Stimulated activated CD4-positive, alpha-beta T cell treated with anti-CD3 and anti-CD28 coated beads, Interleukin-1b, Interleukin-23, amount 100 ng/mL, for 1 hour (primary cell): ENCODE measurements around the gene MPND.

ENCODE experiments used
- DNase-seq, 2 donors: peaks; one replicate each; pipeline ENCODE4 v3.0.0-alpha.2; 2020; ENCODE audit warnings: low read depth in 2 of 2

MPND gene

GRCh38 chr19:4376991-4377781, 33.8 kb downstream of the MPND start:
- no peak for DNase-seq

- no peak for DNase-seq
Observed at GRCh38 chr19:4378886-4379285, 35.5 kb downstream of the MPND start.

- DNase-seq: no peak
Observed at GRCh38 chr19:4379383-4380253, 36.3 kb downstream of the MPND start.

GRCh38 chr19:4380254-4380727, 36.9 kb downstream of the MPND start:
- DNase-seq: no peak

- no peak for DNase-seq
Observed at GRCh38 chr19:4385291-4386040, 42.1 kb downstream of the MPND start.

GRCh38 chr19:4386041-4386782, 42.9 kb downstream of the MPND start:
- DNase-seq: no peak

GRCh38 chr19:4388337-4389063, 45.1 kb downstream of the MPND start:
- DNase-seq: no peak

GRCh38 chr19:4389064-4389375, 45.7 kb downstream of the MPND start:
- DNase-seq: no peak

- DNase-seq: no peak
Observed at GRCh38 chr19:4389511-4390016, 46.2 kb downstream of the MPND start.

GRCh38 chr19:4390017-4390566, 46.7 kb downstream of the MPND start:
- DNase-seq: no peak

GRCh38 chr19:4390567-4391305, 47.4 kb downstream of the MPND start:
- DNase-seq: no peak

- DNase-seq: no peak
Observed at GRCh38 chr19:4391306-4391693, 47.9 kb downstream of the MPND start.

- no peak for DNase-seq
Observed at GRCh38 chr19:4391701-4392483, 48.5 kb downstream of the MPND start.

- DNase-seq: no peak
Observed at GRCh38 chr19:4393947-4394590, 50.7 kb downstream of the MPND start.

- DNase-seq: no peak
Observed at GRCh38 chr19:4396949-4397783, 53.8 kb downstream of the MPND start.

GRCh38 chr19:4399812-4400134, 56.4 kb downstream of the MPND start:
- DNase-seq: no peak

GRCh38 chr19:4400135-4400936, 57.0 kb downstream of the MPND start, which contains the start of gene SH3GL1:
TSS of gene SH3GL1 (minus strand) at chr19:4400547. CDS start at chr19:4400368, 179 bp downstream.
- DNase-seq: peak; percentile 88 to 90
